ENCODE measurements around the gene FGD2.
"Not testable (repeated sequence)": the region's sequence is repeated elsewhere in the genome, so short reads cannot be mapped to it uniquely, and the experiment has no call there.

The FGD2 gene

DNA sequence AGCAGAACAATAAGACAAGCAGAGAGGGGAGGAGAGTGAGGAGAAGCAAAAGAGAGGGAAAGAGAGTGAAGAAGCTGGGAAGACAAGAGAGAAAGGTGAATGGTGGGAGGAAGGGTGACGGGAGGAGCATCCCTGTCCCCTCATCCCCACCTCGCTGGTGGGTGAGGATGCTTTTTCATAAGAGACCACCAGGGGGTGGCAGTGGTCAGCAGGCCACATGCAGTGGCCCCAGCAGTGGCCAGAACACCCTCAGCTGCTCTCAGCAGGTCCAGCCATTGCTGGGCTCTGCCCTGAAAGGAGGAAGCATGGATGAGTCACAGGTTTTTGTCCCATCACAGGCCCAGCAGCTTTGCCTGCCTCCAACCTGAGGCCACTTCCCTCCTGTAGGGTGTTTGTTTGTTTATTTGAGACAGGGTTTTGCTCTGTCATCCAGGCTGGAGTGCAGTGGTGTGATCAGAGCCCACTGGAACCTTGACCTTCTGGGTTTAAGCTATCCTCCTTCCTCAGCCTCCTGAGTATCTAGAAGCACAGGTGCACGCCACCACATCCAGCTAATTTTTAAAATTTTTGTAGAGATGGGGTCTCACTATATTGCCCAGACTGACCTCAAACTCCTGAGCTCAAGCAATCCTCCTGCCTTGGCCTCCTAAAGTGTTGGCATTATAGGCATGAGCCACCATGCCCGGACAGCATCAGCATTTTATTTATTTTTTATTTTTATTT is 24.0 kb downstream of the FGD2 start:
- no peak overlapping the region for H3K4me3 ChIP-seq (ENCODE audit: low read length)
- no peak overlapping the region for H3K9ac ChIP-seq (ENCODE audit: low read length)
- no peaks in the 10 kb centered on the region for H3K9me3 ChIP-seq (ENCODE audit: control insufficient read depth, low read length)
- no peaks in the 10 kb centered on the region for H3K27me3 ChIP-seq (ENCODE audit: control insufficient read depth, insufficient read depth, low read length)
- no peaks in the 10 kb centered on the region for H3K36me3 ChIP-seq (ENCODE audit: control insufficient read depth, insufficient read depth, low read length)
- no peaks in the 10 kb centered on the region for H3K4me1 ChIP-seq (ENCODE audit: control insufficient read depth, insufficient read depth, low read length)

DNA sequence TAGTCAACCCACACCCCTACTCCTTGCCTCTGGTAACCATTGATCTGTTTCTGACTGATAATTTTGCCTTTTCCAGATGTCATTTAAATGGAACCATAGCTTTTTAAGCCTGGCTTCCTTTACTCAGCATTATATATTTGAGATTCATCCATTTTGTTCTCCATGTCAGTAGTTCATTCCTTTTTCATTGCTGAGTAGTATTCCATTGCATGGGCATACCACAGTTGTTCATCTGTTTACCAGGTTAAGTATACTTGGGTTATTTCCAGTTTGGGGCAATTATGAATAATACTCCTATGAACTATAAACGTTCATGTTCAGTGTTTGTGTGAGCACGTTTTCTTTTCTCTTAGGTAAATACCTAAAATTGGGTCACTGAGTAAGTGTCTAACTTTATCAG is 25.1 kb downstream of the FGD2 start:
- H3K4me3 ChIP-seq (ENCODE audit: low read length) = no peak overlapping the region
- H3K36me3 ChIP-seq (ENCODE audit: control insufficient read depth, insufficient read depth, low read length) = no peaks in the 10 kb centered on the region
- no peak overlapping the region for H3K9ac ChIP-seq (ENCODE audit: low read length)
- H3K9me3 ChIP-seq (ENCODE audit: control insufficient read depth, low read length) = no peaks in the 10 kb centered on the region
- H3K27me3 ChIP-seq (ENCODE audit: control insufficient read depth, insufficient read depth, low read length) = no peaks in the 10 kb centered on the region
- no peaks in the 10 kb centered on the region for H3K4me1 ChIP-seq (ENCODE audit: control insufficient read depth, insufficient read depth, low read length)

DNA sequence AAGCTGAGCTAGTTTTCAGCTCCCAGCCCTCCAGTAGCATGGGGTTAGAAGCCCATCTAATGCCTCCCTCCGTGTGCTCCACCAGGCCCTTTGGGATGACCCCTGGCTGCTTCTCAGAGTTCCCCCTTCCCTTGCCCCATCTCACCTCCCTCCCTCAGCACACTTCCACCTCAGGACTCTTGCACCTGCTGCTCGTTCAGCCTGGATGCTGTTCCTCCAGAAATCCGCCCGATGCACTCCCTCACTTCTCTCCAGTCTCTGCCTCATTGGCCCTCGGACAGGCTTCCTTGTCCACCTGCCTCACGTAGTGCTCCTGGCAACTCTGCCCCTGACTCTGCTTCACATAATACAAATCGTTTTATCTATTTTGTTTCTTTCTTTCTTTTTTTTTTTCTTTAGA is 26.8 kb downstream of the FGD2 start:
- Histone ChIP-seq H3K9me3 (ENCODE audit: control insufficient read depth, low read length) (no peaks in the 10 kb centered on the region), H3K27me3 (ENCODE audit: control insufficient read depth, insufficient read depth, low read length) (no peaks in the 10 kb centered on the region), H3K9ac (ENCODE audit: low read length) (no peak overlapping the region), H3K4me3 (ENCODE audit: low read length) (no peak overlapping the region), H3K4me1 (ENCODE audit: control insufficient read depth, insufficient read depth, low read length) (no peaks in the 10 kb centered on the region), H3K36me3 (ENCODE audit: control insufficient read depth, insufficient read depth, low read length) (no peaks in the 10 kb centered on the region)

- H3K9me3 ChIP-seq (ENCODE audit: control insufficient read depth, low read length) = no peaks in the 10 kb centered on the region
- H3K36me3 ChIP-seq (ENCODE audit: control insufficient read depth, insufficient read depth, low read length) = no peaks in the 10 kb centered on the region
- no peak overlapping the region for H3K4me3 ChIP-seq (ENCODE audit: low read length)
- H3K9ac ChIP-seq (ENCODE audit: low read length) = no peak overlapping the region
- no peaks in the 10 kb centered on the region for H3K27me3 ChIP-seq (ENCODE audit: control insufficient read depth, insufficient read depth, low read length)
- H3K4me1 ChIP-seq (ENCODE audit: control insufficient read depth, insufficient read depth, low read length) = no peaks in the 10 kb centered on the region
Observed at GRCh38 chr6:37033255-37033654, 27.8 kb downstream of the FGD2 start.

DNA sequence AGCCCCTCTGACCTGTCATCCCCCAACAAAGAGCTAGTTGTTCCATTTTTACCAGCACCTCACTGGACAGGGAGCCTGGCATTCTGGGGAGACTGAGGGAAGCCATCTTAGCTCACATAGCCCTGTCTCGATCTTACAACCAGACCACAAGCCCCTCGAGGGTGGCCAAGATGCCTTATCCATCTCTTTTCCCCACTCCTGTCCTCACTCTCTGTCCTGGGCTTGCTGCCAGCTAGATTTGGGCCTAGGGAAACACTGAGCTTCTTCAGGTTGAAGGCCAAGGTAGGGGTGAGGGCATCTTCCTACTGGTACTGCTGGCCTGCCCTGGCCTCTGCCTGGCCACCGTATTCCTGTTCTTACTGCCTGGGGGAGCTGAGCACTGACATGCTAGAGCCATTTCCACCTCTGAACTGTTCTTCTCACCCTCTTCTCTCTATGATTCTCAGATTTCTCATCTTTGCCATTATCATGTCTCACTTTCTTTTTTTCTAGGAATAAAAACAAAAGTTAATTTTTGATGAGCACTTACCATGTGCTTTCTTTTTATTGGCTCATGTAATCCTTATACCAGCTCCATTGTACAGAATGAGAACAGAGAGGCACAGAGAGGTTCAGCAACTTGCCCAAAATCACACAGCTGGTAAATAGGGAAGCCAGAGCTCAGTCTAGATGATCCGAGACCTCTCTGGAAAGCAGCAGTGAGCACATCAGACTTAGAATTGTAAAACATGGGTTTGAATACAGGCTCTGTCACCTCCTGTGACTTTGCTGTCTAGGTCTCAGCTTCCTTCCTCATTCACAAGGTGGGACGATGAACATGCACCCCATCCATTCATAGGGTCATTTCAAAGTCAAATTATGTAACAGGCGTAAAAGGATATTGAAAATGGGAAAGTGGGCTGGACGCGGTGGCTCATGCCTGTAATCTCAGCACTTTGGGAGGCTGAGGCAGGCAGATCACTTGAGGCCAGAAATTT is 28.7 kb downstream of the FGD2 start:
- Histone ChIP-seq H3K27me3 (ENCODE audit: control insufficient read depth, insufficient read depth, low read length) (no peaks in the 10 kb centered on the region), H3K9me3 (ENCODE audit: control insufficient read depth, low read length) (no peaks in the 10 kb centered on the region), H3K4me1 (ENCODE audit: control insufficient read depth, insufficient read depth, low read length) (peaks cover 8% of the 10 kb centered on the region), H3K36me3 (ENCODE audit: control insufficient read depth, insufficient read depth, low read length) (no peaks in the 10 kb centered on the region), H3K9ac (ENCODE audit: low read length) (no peak overlapping the region), H3K4me3 (ENCODE audit: low read length) (no peak overlapping the region)

DNA sequence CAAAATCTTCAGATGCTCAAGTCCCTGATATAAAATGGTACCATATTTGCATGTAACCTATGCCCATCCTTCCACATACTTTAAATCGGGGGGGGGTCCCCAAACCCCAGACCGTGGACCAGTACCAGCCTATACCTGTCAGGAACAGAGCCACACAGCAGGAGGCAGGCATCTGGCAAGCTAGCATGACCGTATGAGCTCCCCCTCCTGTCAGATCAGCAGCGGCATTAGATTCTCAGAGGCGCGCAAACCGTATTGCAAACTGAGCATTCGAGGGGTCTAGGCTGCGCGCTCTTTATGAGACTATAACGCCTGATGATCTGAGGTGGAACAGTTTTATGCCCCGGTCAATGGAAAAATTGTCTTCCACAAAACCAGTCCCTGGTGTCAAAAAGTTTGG is 30.7 kb downstream of the FGD2 start:
- no peaks in the 10 kb centered on the region for H3K27me3 ChIP-seq (ENCODE audit: control insufficient read depth, insufficient read depth, low read length)
- peaks cover 13% of the 10 kb centered on the region for H3K4me1 ChIP-seq (ENCODE audit: control insufficient read depth, insufficient read depth, low read length)
- no peak overlapping the region for H3K4me3 ChIP-seq (ENCODE audit: low read length)
- H3K36me3 ChIP-seq (ENCODE audit: control insufficient read depth, insufficient read depth, low read length) = no peaks in the 10 kb centered on the region
- no peaks in the 10 kb centered on the region for H3K9me3 ChIP-seq (ENCODE audit: control insufficient read depth, low read length)
- H3K9ac ChIP-seq (ENCODE audit: low read length) = no peak overlapping the region

GRCh38 chr6:37038292-37039198 is 33.1 kb downstream of the FGD2 start:
- H3K4me1 ChIP-seq (ENCODE audit: control insufficient read depth, insufficient read depth, low read length) = peaks cover 13% of the 10 kb centered on the region
- H3K4me3 ChIP-seq (ENCODE audit: low read length) = no peak overlapping the region
- H3K36me3 ChIP-seq (ENCODE audit: control insufficient read depth, insufficient read depth, low read length) = no peaks in the 10 kb centered on the region
- H3K27me3 ChIP-seq (ENCODE audit: control insufficient read depth, insufficient read depth, low read length) = no peaks in the 10 kb centered on the region
- H3K9ac ChIP-seq (ENCODE audit: low read length) = no peak overlapping the region
- no peaks in the 10 kb centered on the region for H3K9me3 ChIP-seq (ENCODE audit: control insufficient read depth, low read length)

DNA sequence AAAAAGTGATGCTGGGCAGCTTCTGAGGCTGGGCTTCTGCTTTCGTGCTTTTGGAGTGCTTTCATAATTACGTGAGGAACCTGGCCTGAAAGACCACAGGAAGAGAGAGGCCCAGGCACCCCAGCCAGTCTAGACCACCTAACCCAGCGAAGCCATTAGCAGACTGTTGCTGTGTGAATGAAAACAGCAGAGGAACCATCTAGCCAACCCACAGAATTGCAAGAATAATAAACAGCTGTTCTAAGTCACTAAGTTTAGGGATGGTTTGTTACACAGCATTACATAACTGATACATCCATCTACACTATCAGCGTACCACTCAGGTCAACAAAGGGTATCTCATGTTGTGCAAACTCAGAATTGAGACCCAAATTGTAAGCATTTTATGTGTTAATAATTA is 34.5 kb downstream of the FGD2 start:
- H3K27me3 ChIP-seq (ENCODE audit: control insufficient read depth, insufficient read depth, low read length) = no peaks in the 10 kb centered on the region
- H3K4me3 ChIP-seq (ENCODE audit: low read length) = no peak overlapping the region
- no peaks in the 10 kb centered on the region for H3K36me3 ChIP-seq (ENCODE audit: control insufficient read depth, insufficient read depth, low read length)
- H3K4me1 ChIP-seq (ENCODE audit: control insufficient read depth, insufficient read depth, low read length) = peaks cover 13% of the 10 kb centered on the region
- no peak overlapping the region for H3K9ac ChIP-seq (ENCODE audit: low read length)
- no peaks in the 10 kb centered on the region for H3K9me3 ChIP-seq (ENCODE audit: control insufficient read depth, low read length)

DNA sequence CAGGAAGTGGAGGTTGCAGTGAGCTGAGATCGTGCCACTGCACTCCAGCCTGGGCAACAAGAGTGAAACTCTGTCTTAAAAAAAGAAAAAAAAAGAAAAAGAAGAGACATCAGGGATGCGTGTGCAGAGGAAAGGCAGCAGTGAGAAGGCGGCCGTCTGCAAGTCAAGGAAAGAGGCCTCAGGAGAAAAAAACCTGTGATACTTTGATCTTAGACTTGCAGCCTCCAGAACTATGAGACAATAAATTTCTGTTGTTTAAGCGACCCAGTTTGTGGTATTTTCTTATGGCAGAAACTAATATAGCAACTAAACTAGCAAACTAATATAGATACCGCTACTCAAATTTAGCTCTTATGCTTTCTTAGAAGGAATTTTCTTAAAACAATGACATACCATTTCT is 36.1 kb downstream of the FGD2 start:
- Histone ChIP-seq H3K9ac (ENCODE audit: low read length) (no peak overlapping the region), H3K4me1 (ENCODE audit: control insufficient read depth, insufficient read depth, low read length) (peaks cover 13% of the 10 kb centered on the region), H3K4me3 (ENCODE audit: low read length) (no peak overlapping the region), H3K9me3 (ENCODE audit: control insufficient read depth, low read length) (no peaks in the 10 kb centered on the region), H3K36me3 (ENCODE audit: control insufficient read depth, insufficient read depth, low read length) (no peaks in the 10 kb centered on the region), H3K27me3 (ENCODE audit: control insufficient read depth, insufficient read depth, low read length) (no peaks in the 10 kb centered on the region)

DNA sequence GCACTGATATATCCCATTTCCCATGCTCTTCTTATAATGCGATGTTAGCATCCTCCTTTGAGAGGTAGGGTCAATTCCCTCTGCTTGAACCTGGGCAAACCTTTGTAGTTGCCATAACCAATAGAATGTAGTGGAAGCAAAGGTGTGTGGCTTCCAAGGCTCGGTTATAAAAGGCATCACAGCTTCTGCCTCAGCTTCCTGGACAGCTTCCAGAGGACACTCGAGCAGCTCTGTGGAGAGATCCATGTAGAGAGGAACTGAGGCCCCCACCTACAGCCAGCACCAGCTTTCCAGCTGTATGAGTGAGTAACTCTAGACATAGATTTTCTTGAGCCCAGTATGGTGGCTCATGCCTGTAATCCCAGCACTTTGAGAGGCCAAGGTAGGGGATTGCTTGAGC is 36.7 kb downstream of the FGD2 start:
- H3K27me3 ChIP-seq (ENCODE audit: control insufficient read depth, insufficient read depth, low read length) = no peaks in the 10 kb centered on the region

DNA sequence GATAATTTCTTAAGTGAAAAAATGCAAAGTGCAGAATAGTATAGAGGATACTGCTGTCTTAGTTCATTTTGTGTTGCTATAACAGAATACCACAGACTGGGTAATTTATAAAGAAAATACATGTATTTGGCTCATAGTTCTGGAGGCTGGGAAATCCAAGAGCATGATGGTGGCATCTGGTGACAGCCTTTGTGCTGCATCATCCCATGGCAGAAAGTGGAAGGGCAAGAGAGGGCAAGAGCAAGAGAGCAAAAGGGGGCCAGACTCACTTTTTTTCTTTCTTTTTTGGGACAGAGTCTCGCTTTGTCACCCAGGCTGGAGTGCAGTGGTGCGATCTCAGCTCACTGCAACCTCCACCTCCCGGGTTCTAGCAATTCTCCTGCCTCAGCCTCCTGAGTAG is 37.6 kb downstream of the FGD2 start:
- H3K9ac ChIP-seq (ENCODE audit: low read length); H3K9me3 ChIP-seq (ENCODE audit: control insufficient read depth, low read length): not testable (repeated sequence)

More for the DNA sequence above, 36.7 kb downstream of the FGD2 start:
- H3K36me3 ChIP-seq (ENCODE audit: control insufficient read depth, insufficient read depth, low read length) = no peaks in the 10 kb centered on the region
- H3K4me1 ChIP-seq (ENCODE audit: control insufficient read depth, insufficient read depth, low read length) = peaks cover 13% of the 10 kb centered on the region
- no peaks in the 10 kb centered on the region for H3K9me3 ChIP-seq (ENCODE audit: control insufficient read depth, low read length)
- no peak overlapping the region for H3K4me3 ChIP-seq (ENCODE audit: low read length)
- H3K9ac ChIP-seq (ENCODE audit: low read length) = no peak overlapping the region

More for the DNA sequence above, 37.6 kb downstream of the FGD2 start:
- H3K4me1 ChIP-seq (ENCODE audit: control insufficient read depth, insufficient read depth, low read length) = peaks cover 13% of the 10 kb centered on the region
- not testable (repeated sequence) for H3K36me3 ChIP-seq (ENCODE audit: control insufficient read depth, insufficient read depth, low read length); H3K27me3 ChIP-seq (ENCODE audit: control insufficient read depth, insufficient read depth, low read length); H3K4me3 ChIP-seq (ENCODE audit: low read length)

Data from mucosa of stomach (tissue), 1 donor.